CD4-positive, alpha-beta T cell treated with Interferon gamma for 1 hour (primary cell): Measurements from ENCODE around the gene GDF7.

Experiments
- DNase-seq: peaks from one replicate; pipeline ENCODE4 v3.0.0-alpha.2; 2020

Gene GDF7

GRCh38 chr2:20663196-20664070 is 3.5 kb upstream of the GDF7 start:
- DNase-seq = no peak

GRCh38 chr2:20664071-20664390 is 2.9 kb upstream of the GDF7 start:
- no peak for DNase-seq

DNA sequence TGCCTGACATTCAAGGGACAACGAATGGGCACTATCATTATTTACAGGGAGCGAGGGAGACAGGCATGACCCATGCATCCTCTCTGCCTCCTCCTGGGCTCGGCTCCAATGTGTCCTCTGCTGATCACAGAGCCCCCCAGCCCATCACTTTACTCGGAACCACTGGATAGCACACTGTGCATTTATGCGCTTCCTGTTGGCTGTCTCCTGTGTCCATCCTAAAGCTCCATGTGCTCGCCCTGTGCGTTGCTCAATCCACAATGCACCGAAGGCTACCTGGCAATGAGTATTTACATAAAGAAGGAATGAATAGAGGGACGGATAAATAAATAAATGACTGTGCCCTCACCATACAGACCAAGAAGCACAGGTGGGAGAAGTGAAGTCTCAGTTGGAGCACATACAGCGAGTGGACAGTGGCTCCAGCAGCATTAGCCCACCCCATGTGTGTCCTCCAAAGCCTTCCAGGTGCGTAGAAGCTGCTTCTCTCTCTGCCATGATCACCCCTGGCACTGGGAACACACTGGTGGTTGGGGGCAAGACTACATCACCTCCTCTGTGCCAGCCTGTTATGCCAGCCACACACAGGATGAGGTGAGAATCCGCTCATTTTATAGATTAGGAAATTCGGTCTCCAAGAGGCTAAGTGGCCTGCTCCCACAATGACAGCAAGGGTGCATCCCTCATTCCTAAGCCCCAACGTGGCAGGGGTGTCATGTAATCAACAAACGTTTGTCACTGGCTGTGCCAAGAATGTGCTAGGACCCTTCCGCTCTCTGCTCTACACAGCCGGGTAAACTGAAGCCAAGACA is 2.3 kb upstream of the GDF7 start:
- no peak for DNase-seq

GRCh38 chr2:20665243-20666004 is 1.5 kb upstream of the GDF7 start:
- DNase-seq = no peak

- no peak for DNase-seq
Observed at GRCh38 chr2:20666005-20666303, 990 bp upstream of the GDF7 start.

DNA sequence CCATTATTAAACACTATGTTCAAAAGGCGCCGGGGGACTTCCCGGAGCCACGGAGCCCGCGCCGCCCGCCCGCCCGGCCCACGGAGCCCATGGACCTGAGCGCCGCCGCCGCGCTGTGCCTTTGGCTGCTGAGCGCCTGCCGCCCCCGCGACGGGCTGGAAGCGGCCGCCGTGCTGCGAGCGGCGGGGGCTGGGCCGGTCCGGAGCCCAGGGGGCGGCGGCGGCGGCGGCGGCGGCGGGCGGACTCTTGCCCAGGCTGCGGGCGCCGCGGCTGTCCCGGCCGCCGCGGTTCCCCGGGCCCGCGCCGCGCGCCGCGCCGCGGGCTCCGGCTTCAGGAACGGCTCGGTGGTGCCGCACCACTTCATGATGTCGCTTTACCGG is 197 bp downstream of the GDF7 start:
- no peak for DNase-seq

DNA sequence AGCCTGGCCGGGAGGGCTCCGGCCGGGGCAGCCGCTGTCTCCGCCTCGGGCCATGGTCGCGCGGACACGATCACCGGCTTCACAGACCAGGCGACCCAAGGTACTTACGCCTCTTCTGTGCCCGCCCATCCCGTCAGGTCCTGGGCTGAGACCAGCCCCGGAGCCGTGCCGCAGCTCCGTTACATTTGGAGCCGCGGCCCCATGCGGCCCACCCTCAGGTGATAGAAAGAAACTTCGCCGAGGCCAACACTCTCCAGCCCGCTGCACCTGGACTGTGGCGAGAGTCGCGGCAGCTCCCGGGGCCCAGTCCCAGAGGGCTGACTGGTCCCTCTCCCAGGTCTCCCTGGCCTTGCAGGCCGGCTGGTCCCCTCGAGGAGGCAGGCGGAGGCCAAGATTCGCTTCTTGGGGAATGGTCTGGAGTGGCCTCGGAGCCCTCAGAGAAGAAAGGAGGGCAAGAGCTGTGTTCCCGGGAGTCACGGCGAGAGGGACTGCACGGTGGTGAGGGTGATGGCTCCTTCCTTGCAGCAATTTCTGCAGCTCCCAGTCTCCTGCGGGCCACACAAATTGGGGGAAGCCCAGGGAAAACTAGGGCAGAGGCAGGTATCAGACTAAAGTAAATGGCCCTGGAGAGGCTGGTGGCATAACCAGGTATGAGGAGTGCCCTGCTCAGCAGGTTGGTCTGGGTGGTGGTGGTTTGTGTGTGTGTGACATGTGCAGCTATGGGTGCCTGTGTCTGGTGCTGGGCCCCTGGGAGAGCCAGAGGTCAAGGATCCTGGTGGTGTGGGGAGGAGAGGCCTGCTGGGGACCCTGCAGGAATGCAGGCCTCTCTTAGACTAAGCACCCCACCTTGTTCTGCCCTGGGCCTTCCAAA is 822 bp downstream of the GDF7 start:
- DNase-seq = no peak

- DNase-seq = no peak
Observed at GRCh38 chr2:20668451-20668850, 1.5 kb downstream of the GDF7 start.

DNA sequence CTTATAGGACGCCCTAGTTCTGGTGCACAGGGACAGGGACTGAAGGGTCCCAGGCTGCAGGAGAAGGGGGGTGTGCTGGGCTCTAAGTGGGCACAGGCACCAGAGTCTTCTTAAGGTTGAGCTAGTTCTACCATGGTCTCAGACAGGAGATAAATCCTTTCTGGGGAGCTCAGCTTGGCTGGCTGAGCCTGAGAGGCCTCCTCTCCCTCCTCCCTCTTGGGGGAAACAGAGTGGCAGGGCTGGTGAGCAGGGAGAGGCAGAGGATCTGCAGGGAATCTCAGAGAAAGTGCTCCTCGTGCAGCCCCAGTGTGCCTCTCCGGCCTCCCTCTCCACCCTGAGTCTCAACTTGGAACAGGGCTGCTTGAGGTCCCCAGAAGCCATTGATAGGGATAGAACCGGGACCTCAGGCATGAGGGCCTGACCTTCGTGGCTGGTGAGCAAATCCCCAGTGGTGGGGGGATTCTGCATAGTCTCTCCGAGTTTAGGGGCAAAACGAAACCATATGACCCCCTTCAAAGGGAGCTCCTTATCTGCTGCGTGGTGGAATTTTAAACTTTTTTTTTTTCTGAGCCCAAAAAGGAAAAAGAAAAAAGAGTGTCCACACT is 2.0 kb downstream of the GDF7 start:
- no peak for DNase-seq

DNA sequence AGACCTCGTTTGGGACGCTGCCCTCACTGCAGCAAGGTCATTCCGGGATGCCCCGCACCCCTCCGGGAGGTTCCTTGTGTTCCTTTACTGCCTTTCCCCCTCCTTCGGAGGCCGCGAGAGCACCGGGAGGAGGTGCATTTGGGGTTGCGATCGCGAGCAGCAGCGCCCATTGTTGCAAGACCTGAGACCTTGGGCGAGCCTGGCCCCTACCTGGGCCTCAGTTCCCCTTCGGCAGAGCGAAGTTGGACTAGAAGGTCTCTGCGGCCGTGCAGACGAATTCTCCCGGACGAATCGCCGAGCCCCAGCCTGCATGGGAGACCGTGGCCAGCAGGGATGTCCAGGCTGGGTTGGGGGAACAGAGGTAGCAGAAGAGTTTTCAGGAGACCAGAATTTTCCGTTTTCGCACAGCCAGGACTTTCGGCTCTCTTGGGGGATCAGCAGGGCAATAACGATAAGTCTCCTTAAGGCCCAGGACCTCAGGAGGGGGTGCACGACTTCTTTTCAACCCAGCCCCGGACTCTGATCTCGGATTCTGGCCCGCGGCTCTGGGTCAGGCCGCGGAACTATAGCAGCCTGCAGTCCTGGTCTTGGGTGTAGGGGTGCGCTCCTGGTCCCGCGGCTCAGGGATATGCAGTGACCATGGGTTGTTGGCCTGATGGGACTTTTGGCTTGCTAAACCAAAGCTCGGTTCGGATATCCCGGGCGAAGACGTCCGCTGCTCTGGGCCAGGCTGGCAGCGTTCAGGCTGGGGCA is 2.8 kb downstream of the GDF7 start:
- DNase-seq = no peak

GRCh38 chr2:20670315-20671035 is 3.5 kb downstream of the GDF7 start:
- no peak for DNase-seq

DNA sequence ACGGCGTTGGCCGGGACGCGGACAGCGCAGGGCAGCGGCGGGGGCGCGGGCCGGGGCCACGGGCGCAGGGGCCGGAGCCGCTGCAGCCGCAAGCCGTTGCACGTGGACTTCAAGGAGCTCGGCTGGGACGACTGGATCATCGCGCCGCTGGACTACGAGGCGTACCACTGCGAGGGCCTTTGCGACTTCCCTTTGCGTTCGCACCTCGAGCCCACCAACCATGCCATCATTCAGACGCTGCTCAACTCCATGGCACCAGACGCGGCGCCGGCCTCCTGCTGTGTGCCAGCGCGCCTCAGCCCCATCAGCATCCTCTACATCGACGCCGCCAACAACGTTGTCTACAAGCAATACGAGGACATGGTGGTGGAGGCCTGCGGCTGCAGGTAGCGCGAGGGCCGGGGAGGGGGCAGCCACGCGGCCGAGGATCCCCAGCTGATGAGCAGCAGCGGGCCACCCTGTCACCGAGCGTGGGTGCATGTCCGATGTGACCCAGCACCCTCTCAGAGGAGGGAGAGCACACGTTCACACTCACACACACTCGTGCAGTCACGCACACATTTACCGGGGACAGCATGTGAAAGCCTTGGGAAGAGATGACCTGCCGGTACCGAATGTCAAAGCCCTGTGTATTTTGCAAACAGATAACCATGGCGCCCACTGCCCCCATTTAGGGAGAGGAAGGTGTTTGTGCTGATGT is 4.2 kb downstream of the GDF7 start:
- DNase-seq = no peak

- DNase-seq = no peak
Observed at GRCh38 chr2:20671736-20672080, 4.8 kb downstream of the GDF7 start.

GRCh38 chr2:20672201-20672951 is 5.4 kb downstream of the GDF7 start:
- no peak for DNase-seq

GRCh38 chr2:20673686-20674308 is 6.9 kb downstream of the GDF7 start:
- DNase-seq = no peak

- DNase-seq = no peak
Observed at GRCh38 chr2:20674309-20674965, 7.5 kb downstream of the GDF7 start.

GRCh38 chr2:20674974-20675679 is 8.2 kb downstream of the GDF7 start:
- no peak for DNase-seq
